NCI-H345 (cell line): ENCODE measurements around the gene HM13.
"Not testable (repeated sequence)": the region's sequence is repeated elsewhere in the genome, so short reads cannot be mapped to it uniquely, and the experiment has no call there.

ENCODE experiments used
- DNase-seq: peaks from one replicate; lab custom pipeline; 2025; lab: John Stamatoyannopoulos, UW

HM13 gene

GRCh38 chr20:31567380-31567720 is 53.1 kb downstream of the HM13 start:
- no peak for DNase-seq

GRCh38 chr20:31568041-31568731 is 53.9 kb downstream of the HM13 start:
- no peak for DNase-seq

- no peak for DNase-seq
These were observed 54.5 kb downstream of the HM13 start for GRCh38 chr20:31568773-31569162.

GRCh38 chr20:31569163-31570020 is 55.1 kb downstream of the HM13 start:
- peak; percentile 63 for DNase-seq

- DNase-seq = no peak
These were observed 55.8 kb downstream of the HM13 start for GRCh38 chr20:31570021-31570463.

- DNase-seq = no peak
These were observed 56.7 kb downstream of the HM13 start for GRCh38 chr20:31570735-31571617.

- DNase-seq = peak; percentile 67
These were observed 57.9 kb downstream of the HM13 start for GRCh38 chr20:31572042-31572700.

GRCh38 chr20:31572701-31573554 is 58.7 kb downstream of the HM13 start:
- peak; percentile 100 for DNase-seq

GRCh38 chr20:31573555-31574321 is 59.5 kb downstream of the HM13 start:
- DNase-seq = peak; percentile 76

GRCh38 chr20:31574986-31575385 is 60.7 kb downstream of the HM13 start:
- not testable (repeated sequence) for DNase-seq

- DNase-seq = no peak
These were observed 62.5 kb downstream of the HM13 start for GRCh38 chr20:31576751-31577150.

- DNase-seq = no peak
These were observed 63.0 kb downstream of the HM13 start for GRCh38 chr20:31577194-31577593.

- no peak for DNase-seq
These were observed 64.4 kb downstream of the HM13 start for GRCh38 chr20:31578448-31579138.

GRCh38 chr20:31579245-31579644 is 65.0 kb downstream of the HM13 start:
- no peak for DNase-seq

- DNase-seq = not testable (repeated sequence)
These were observed 65.9 kb downstream of the HM13 start for GRCh38 chr20:31579941-31580651.

- DNase-seq = no peak
These were observed 66.5 kb downstream of the HM13 start for GRCh38 chr20:31580706-31581105.

GRCh38 chr20:31581391-31581790 is 67.1 kb downstream of the HM13 start:
- no peak for DNase-seq

GRCh38 chr20:31587545-31588389 is 73.5 kb downstream of the HM13 start:
- peak; percentile 45 for DNase-seq
